ENCODE measurements around the gene S100A11. TPM values are rescaled to one million over a fixed set of nuclear protein-coding genes. Genes with fewer than 3 reads are reported as not detected.
A peak's percentile ranks its signal among the peaks of the same experiment; 100 is the strongest.

S100A11 gene
- total RNA-seq, 4 donors from 2014 or later, result 120 to 368 (median 160) TPM

DNA sequence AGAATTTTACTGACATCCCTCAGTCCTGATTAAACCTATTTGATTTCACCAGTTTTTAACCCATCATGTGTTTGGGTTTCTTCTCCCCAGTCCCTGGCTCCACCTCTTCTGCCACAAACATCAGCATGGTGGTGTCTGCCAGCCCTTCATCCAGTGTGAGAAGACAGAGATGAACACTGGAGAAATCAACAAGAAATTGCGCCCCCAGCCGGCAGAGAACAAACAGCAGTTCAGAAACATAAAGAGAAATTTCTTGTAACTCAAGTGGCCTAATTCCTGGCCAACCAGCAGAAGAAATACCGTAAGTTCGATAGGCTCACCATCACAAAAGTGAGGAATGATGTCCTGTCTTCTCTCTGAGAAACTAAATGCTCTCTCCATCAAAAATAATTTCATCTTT, 18.3 kb downstream of the S100A11 start:
- peak; percentile 45 to 53 for DNase-seq
- intact Hi-C loops (cut with DNase I), result no loop called here
- 32 to 33% methylated on average over 4 of the region's 4 CpGs for WGBS, 2 donors

DNA sequence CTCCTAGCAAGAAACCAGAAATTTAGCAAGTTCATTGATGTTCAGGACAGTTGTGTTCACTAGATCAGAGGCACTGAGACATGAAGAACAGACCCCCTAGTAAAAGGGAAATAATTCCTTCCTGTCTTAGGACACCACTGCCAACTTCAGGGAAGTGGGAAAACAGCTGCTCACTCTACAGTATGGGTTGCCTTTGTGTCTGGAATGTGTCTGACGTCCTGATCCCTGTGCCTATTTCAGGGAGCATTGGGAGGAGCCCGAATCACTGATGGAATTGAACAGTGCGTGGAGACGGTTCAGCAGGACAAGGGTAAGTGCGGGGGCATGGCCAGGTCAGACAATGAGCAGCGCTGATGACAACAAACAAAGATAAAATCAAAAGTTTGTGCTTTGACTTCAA, 21.0 kb downstream of the S100A11 start:
- H3K36me3 ChIP-seq, result no peaks in the 10 kb centered on the region
- intact Hi-C loops (cut with DNase I), result no loop called here
- 64 to 71% methylated on average over 6 of the region's 6 CpGs for WGBS, 2 donors

More for the DNA sequence above, 18.3 kb downstream of the S100A11 start:
- no peaks in the 10 kb centered on the region for H3K36me3 ChIP-seq
- H3K4me1 ChIP-seq, result no peaks in the 10 kb centered on the region
- no peak overlapping the region for H3K27ac ChIP-seq
- no peaks in the 10 kb centered on the region for H3K27me3 ChIP-seq
- peak in 3 of 6 experiments; percentile 5 to 37 (median 25) for TF ChIP-seq CTCF (IDR thresholded peaks at IDR 0.05)
- no peak for TF ChIP-seq POLR2A (IDR thresholded peaks at IDR 0.05)
- H3K4me3 ChIP-seq (replicated peaks in 1 of 3), result no peak overlapping the region
- no peaks in the 10 kb centered on the region for H3K9me3 ChIP-seq

GRCh38 chr1:152014943-152015342, 21.9 kb downstream of the S100A11 start:
- Histone ChIP-seq H3K4me1 (no peaks in the 10 kb centered on the region), H3K36me3 (no peaks in the 10 kb centered on the region), H3K27me3 (no peaks in the 10 kb centered on the region), H3K4me3 (replicated peaks in 1 of 3) (no peak overlapping the region), H3K9me3 (no peaks in the 10 kb centered on the region), H3K27ac (no peak overlapping the region)
- no peak for TF ChIP-seq CTCF (IDR thresholded peaks at IDR 0.05)
- TF ChIP-seq POLR2A (IDR thresholded peaks at IDR 0.05), result no peak
- WGBS, 2 donors, result 95 to 100% methylated on average over 1 of the region's 1 CpG
- no peak for DNase-seq
- intact Hi-C loops (cut with DNase I), result no loop called here

More for the DNA sequence above, 21.0 kb downstream of the S100A11 start:
- H3K27me3 ChIP-seq, result no peaks in the 10 kb centered on the region
- H3K4me3 ChIP-seq (replicated peaks in 1 of 3), result no peak overlapping the region
- DNase-seq, result no peak
- no peaks in the 10 kb centered on the region for H3K9me3 ChIP-seq
- TF ChIP-seq POLR2A (IDR thresholded peaks at IDR 0.05) (no peak), CTCF (IDR thresholded peaks at IDR 0.05) (no peak)
- no peak overlapping the region for H3K27ac ChIP-seq
- no peaks in the 10 kb centered on the region for H3K4me1 ChIP-seq

- Histone ChIP-seq H3K27ac (no peak overlapping the region), H3K27me3 (no peaks in the 10 kb centered on the region), H3K4me3 (replicated peaks in 1 of 3) (no peak overlapping the region), H3K4me1 (no peaks in the 10 kb centered on the region), H3K36me3 (no peaks in the 10 kb centered on the region), H3K9me3 (no peaks in the 10 kb centered on the region)
- TF ChIP-seq CTCF (IDR thresholded peaks at IDR 0.05) (peak in 4 of 6 experiments; percentile 20 to 64 (median 40)), POLR2A (IDR thresholded peaks at IDR 0.05) (no peak)
- WGBS, 2 donors, result 10 to 29% methylated on average over 3 of the region's 3 CpGs
- peak; percentile 53 to 57 for DNase-seq
- intact Hi-C loops (cut with DNase I), result no loop called here
Observed at GRCh38 chr1:152013664-152014237, 23.1 kb downstream of the S100A11 start.

GRCh38 chr1:152009691-152010090, 27.1 kb downstream of the S100A11 start:
- no peak for DNase-seq
- Histone ChIP-seq H3K27ac (no peak overlapping the region), H3K4me3 (replicated peaks in 1 of 3) (no peak overlapping the region), H3K27me3 (no peaks in the 10 kb centered on the region), H3K36me3 (no peaks in the 10 kb centered on the region), H3K4me1 (no peaks in the 10 kb centered on the region), H3K9me3 (no peaks in the 10 kb centered on the region)
- intact Hi-C loops (cut with DNase I), result no loop called here
- 85 to 94% methylated on average over 1 of the region's 1 CpG for WGBS, 2 donors
- TF ChIP-seq CTCF (IDR thresholded peaks at IDR 0.05), result no peak
- no peak for TF ChIP-seq POLR2A (IDR thresholded peaks at IDR 0.05)
